GM23338 (cell line): ENCODE results near the gene PRKAR1B. TPM values are rescaled to one million over a fixed set of nuclear protein-coding genes. Genes with fewer than 3 reads are reported as not detected.

Experiments used
- CREB1 ChIP-seq: fragments of 250-450 bp; sonication (Bioruptor Pico); IDR thresholded peaks from 2 replicates; pipeline ENCODE4 v1.5.0; 2020; ENCODE audit warnings: low read depth, mild to moderate bottlenecking, moderate library complexity
- JUNB ChIP-seq: IDR thresholded peaks from one replicate; pipeline ENCODE4 v1.6.1; 2016; ENCODE audit warnings: antibody characterized with exemption; ENCODE audit not compliant: unreplicated experiment
- NANOG ChIP-seq: IDR thresholded peaks from 2 replicates; pipeline ENCODE4 v1.6.1; 2016; ENCODE audit warnings: antibody characterized with exemption, borderline replicate concordance
- POLR2AphosphoS5 ChIP-seq: IDR thresholded peaks from 2 replicates; pipeline ENCODE4 v1.6.1; 2016; ENCODE audit warnings: antibody characterized with exemption, low read depth
- STAT1 ChIP-seq: IDR thresholded peaks from one replicate; pipeline ENCODE4 v1.6.1; 2016; ENCODE audit warnings: antibody characterized with exemption; ENCODE audit not compliant: unreplicated experiment
- ZNF114 ChIP-seq: fragments of 250-450 bp; sonication (Bioruptor Pico); IDR thresholded peaks from 2 replicates; pipeline ENCODE4 v1.5.0; 2020; ENCODE audit warnings: mild to moderate bottlenecking, moderate library complexity
- ZNF331 ChIP-seq: fragments of 250-450 bp; sonication (Bioruptor Pico); IDR thresholded peaks from 2 replicates; pipeline ENCODE4 v1.5.0; 2020; ENCODE audit warnings: low read depth, mild to moderate bottlenecking, moderate library complexity
- polyA plus RNA-seq: library from polyadenylated mRNA; unstranded; fragments of >200 nt; fragmentation: Nextera tagmentation; extraction: Ambion mirVana; gene quantifications from 2 replicates; pipeline ENCODE4 v1.2.1, GENCODE V29; 2016
- total RNA-seq: library from RNA; depleted of rRNA; stranded (reverse); fragments of >200 nt; shearing (Covaris generic); gene quantifications from 2 replicates; pipeline ENCODE4 v1.2.3, GENCODE V29; 2014
- TF ChIP-seq, protein P1 (sequence below): fragments of 250-450 bp; sonication (Bioruptor Pico); IDR thresholded peaks from 2 replicates; pipeline ENCODE4 v1.5.0; 2020; ENCODE audit warnings: mild to moderate bottlenecking, moderate library complexity
- TF ChIP-seq, protein P2 (sequence below): IDR thresholded peaks from one replicate; pipeline ENCODE4 v1.6.1; 2018; ENCODE audit warnings: antibody characterized with exemption; ENCODE audit not compliant: unreplicated experiment
- TF ChIP-seq, protein P3 (sequence below): IDR thresholded peaks from 2 replicates; pipeline ENCODE4 v1.6.1; 2016; ENCODE audit warnings: antibody characterized with exemption
- TF ChIP-seq, protein P4 (sequence below), 2 experiments: fragments of 200-600 bp in 1 of 2; sonication (generic) in 1 of 2; conservative IDR thresholded peaks; 2 replicates each; pipeline versions ENCODE4 v1.5.1 to v1.6.1; 2016 to 2017; ENCODE audit warnings: antibody characterized with exemption in 2 of 2, low read depth in 2 of 2, mild to moderate bottlenecking in 2 of 2, moderate library complexity in 1 of 2

Gene PRKAR1B
- total and polyA plus RNA-seq, 2 experiments from 2014 or later: 35.7 to 36.7 TPM

DNA sequence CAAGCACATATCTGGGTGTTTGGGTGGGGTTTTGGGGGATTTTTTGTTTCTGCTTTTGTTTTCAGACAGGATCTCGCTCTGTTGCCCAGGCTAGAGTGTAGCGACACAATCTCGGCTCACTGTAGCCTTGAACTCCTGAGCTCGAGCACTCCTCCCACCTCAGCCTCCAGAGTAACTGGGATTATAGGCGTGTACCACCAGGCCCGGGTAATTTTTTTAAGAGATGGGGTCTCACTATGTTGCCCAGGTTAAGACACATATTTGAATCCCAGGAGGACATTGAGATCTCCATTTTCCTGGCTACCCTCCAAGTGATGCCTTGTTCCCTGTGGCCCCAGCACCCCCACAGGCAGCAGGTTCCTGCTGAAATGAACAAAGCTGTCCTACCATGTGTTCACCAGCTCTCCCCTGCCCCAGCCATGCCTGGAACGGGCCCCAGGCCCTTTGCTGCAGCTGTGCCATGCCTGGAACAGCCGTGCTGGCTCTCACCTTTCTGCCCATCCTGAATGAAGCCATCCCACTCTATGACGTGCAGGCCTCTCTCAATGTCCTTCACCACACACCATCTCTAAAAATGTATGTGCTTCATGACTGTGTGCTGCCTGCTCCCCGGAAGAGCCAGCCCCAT, 55.6 kb downstream of the PRKAR1B start (continued):
- TF ChIP-seq, protein P1, sequence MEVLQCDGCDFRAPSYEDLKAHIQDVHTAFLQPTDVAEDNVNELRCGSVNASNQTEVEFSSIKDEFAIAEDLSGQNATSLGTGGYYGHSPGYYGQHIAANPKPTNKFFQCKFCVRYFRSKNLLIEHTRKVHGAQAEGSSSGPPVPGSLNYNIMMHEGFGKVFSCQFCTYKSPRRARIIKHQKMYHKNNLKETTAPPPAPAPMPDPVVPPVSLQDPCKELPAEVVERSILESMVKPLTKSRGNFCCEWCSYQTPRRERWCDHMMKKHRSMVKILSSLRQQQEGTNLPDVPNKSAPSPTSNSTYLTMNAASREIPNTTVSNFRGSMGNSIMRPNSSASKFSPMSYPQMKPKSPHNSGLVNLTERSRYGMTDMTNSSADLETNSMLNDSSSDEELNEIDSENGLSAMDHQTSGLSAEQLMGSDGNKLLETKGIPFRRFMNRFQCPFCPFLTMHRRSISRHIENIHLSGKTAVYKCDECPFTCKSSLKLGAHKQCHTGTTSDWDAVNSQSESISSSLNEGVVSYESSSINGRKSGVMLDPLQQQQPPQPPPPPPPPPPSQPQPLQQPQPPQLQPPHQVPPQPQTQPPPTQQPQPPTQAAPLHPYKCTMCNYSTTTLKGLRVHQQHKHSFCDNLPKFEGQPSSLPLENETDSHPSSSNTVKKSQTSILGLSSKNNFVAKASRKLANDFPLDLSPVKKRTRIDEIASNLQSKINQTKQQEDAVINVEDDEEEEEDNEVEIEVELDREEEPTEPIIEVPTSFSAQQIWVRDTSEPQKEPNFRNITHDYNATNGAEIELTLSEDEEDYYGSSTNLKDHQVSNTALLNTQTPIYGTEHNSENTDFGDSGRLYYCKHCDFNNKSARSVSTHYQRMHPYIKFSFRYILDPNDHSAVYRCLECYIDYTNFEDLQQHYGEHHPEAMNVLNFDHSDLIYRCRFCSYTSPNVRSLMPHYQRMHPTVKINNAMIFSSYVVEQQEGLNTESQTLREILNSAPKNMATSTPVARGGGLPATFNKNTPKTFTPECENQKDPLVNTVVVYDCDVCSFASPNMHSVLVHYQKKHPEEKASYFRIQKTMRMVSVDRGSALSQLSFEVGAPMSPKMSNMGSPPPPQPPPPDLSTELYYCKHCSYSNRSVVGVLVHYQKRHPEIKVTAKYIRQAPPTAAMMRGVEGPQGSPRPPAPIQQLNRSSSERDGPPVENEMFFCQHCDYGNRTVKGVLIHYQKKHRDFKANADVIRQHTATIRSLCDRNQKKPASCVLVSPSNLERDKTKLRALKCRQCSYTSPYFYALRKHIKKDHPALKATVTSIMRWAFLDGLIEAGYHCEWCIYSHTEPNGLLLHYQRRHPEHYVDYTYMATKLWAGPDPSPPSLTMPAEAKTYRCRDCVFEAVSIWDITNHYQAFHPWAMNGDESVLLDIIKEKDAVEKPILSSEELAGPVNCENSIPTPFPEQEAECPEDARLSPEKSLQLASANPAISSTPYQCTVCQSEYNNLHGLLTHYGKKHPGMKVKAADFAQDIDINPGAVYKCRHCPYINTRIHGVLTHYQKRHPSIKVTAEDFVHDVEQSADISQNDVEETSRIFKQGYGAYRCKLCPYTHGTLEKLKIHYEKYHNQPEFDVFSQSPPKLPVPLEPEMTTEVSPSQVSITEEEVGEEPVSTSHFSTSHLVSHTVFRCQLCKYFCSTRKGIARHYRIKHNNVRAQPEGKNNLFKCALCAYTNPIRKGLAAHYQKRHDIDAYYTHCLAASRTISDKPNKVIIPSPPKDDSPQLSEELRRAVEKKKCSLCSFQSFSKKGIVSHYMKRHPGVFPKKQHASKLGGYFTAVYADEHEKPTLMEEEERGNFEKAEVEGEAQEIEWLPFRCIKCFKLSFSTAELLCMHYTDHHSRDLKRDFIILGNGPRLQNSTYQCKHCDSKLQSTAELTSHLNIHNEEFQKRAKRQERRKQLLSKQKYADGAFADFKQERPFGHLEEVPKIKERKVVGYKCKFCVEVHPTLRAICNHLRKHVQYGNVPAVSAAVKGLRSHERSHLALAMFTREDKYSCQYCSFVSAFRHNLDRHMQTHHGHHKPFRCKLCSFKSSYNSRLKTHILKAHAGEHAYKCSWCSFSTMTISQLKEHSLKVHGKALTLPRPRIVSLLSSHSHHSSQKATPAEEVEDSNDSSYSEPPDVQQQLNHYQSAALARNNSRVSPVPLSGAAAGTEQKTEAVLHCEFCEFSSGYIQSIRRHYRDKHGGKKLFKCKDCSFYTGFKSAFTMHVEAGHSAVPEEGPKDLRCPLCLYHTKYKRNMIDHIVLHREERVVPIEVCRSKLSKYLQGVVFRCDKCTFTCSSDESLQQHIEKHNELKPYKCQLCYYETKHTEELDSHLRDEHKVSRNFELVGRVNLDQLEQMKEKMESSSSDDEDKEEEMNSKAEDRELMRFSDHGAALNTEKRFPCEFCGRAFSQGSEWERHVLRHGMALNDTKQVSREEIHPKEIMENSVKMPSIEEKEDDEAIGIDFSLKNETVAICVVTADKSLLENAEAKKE (CRISPR knock-in tag): no peak
- TF ChIP-seq POLR2AphosphoS5 (no peak), JUNB (no peak), STAT1 (no peak), CREB1 (CRISPR knock-in tag) (no peak), ZNF331 (no peak), ZNF114 (CRISPR knock-in tag) (no peak), NANOG (no peak)
- TF ChIP-seq, protein P2, sequence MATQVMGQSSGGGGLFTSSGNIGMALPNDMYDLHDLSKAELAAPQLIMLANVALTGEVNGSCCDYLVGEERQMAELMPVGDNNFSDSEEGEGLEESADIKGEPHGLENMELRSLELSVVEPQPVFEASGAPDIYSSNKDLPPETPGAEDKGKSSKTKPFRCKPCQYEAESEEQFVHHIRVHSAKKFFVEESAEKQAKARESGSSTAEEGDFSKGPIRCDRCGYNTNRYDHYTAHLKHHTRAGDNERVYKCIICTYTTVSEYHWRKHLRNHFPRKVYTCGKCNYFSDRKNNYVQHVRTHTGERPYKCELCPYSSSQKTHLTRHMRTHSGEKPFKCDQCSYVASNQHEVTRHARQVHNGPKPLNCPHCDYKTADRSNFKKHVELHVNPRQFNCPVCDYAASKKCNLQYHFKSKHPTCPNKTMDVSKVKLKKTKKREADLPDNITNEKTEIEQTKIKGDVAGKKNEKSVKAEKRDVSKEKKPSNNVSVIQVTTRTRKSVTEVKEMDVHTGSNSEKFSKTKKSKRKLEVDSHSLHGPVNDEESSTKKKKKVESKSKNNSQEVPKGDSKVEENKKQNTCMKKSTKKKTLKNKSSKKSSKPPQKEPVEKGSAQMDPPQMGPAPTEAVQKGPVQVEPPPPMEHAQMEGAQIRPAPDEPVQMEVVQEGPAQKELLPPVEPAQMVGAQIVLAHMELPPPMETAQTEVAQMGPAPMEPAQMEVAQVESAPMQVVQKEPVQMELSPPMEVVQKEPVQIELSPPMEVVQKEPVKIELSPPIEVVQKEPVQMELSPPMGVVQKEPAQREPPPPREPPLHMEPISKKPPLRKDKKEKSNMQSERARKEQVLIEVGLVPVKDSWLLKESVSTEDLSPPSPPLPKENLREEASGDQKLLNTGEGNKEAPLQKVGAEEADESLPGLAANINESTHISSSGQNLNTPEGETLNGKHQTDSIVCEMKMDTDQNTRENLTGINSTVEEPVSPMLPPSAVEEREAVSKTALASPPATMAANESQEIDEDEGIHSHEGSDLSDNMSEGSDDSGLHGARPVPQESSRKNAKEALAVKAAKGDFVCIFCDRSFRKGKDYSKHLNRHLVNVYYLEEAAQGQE: no peak
- TF ChIP-seq, protein P3, sequence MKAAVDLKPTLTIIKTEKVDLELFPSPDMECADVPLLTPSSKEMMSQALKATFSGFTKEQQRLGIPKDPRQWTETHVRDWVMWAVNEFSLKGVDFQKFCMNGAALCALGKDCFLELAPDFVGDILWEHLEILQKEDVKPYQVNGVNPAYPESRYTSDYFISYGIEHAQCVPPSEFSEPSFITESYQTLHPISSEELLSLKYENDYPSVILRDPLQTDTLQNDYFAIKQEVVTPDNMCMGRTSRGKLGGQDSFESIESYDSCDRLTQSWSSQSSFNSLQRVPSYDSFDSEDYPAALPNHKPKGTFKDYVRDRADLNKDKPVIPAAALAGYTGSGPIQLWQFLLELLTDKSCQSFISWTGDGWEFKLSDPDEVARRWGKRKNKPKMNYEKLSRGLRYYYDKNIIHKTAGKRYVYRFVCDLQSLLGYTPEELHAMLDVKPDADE: no peak
- TF ChIP-seq, protein P4, sequence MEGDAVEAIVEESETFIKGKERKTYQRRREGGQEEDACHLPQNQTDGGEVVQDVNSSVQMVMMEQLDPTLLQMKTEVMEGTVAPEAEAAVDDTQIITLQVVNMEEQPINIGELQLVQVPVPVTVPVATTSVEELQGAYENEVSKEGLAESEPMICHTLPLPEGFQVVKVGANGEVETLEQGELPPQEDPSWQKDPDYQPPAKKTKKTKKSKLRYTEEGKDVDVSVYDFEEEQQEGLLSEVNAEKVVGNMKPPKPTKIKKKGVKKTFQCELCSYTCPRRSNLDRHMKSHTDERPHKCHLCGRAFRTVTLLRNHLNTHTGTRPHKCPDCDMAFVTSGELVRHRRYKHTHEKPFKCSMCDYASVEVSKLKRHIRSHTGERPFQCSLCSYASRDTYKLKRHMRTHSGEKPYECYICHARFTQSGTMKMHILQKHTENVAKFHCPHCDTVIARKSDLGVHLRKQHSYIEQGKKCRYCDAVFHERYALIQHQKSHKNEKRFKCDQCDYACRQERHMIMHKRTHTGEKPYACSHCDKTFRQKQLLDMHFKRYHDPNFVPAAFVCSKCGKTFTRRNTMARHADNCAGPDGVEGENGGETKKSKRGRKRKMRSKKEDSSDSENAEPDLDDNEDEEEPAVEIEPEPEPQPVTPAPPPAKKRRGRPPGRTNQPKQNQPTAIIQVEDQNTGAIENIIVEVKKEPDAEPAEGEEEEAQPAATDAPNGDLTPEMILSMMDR (conservative IDR thresholded peaks at IDR 0.05; ENCODE audit: low read depth in 2 of 2): no peak
